CMK (cell line): ENCODE data around the gene NONO.
"Not testable (repeated sequence)": the region's sequence is repeated elsewhere in the genome, so short reads cannot be mapped to it uniquely, and the experiment has no call there.

Experiments
- DNase-seq: peaks from one replicate; pipeline ENCODE4 v3.0.0-alpha.2; 2010; ENCODE audit warnings: low read depth

Gene NONO

GRCh38 chrX:71285929-71286328, 2.5 kb downstream of the NONO start:
- no peak for DNase-seq

- no peak for DNase-seq
These were observed 7.9 kb downstream of the NONO start for GRCh38 chrX:71291381-71291780.

- DNase-seq = no peak
These were observed 9.4 kb downstream of the NONO start for GRCh38 chrX:71292669-71293365.

GRCh38 chrX:71296806-71297205, 13.4 kb downstream of the NONO start:
- no peak for DNase-seq

GRCh38 chrX:71298119-71298518, 14.7 kb downstream of the NONO start:
- no peak for DNase-seq

GRCh38 chrX:71300064-71300463, 16.6 kb downstream of the NONO start:
- DNase-seq = not testable (repeated sequence)

GRCh38 chrX:71300495-71300894, 17.1 kb downstream of the NONO start:
- DNase-seq = not testable (repeated sequence)

GRCh38 chrX:71301195-71301924, 17.9 kb downstream of the NONO start, which contains the start of gene ITGB1BP2:
Gene ITGB1BP2 (plus strand): TSS chrX:71301750. CDS start chrX:71301807, 57 bp downstream.
- DNase-seq = no peak

- DNase-seq = no peak
These were observed 19.2 kb downstream of the NONO start for GRCh38 chrX:71302461-71303213.

GRCh38 chrX:71304561-71304960, 21.1 kb downstream of the NONO start:
- no peak for DNase-seq

- no peak for DNase-seq
These were observed 32.5 kb downstream of the NONO start for GRCh38 chrX:71315917-71316316.

- not testable (repeated sequence) for DNase-seq
These were observed 33.5 kb downstream of the NONO start for GRCh38 chrX:71316959-71317358.

GRCh38 chrX:71320126-71320525, 36.7 kb downstream of the NONO start:
- no peak for DNase-seq

- no peak for DNase-seq
These were observed 38.3 kb downstream of the NONO start for GRCh38 chrX:71321731-71322130.

GRCh38 chrX:71324452-71324851, 41.0 kb downstream of the NONO start:
- DNase-seq = not testable (repeated sequence)

GRCh38 chrX:71326394-71326793, 43.0 kb downstream of the NONO start:
- DNase-seq = no peak

GRCh38 chrX:71349151-71349665, 65.8 kb downstream of the NONO start:
- not testable (repeated sequence) for DNase-seq

- not testable (repeated sequence) for DNase-seq
These were observed 66.4 kb downstream of the NONO start for GRCh38 chrX:71349867-71350266.
